ENCODE measurements around the gene AHNAK2. TPM values are rescaled to one million over a fixed set of nuclear protein-coding genes. Genes with fewer than 3 reads are reported as not detected.

Gene AHNAK2
- 20.0 TPM for total RNA-seq

GRCh38 chr14:104977681-104978653 lies at the start of gene AHNAK2:
AHNAK2 (minus strand) TSS chr14:104978374; CDS start chr14:104978237, 137 bp downstream.

GRCh38 chr14:105020815-105021655 lies 42.9 kb upstream of the AHNAK2 start, which contains the start of gene CDCA4:
CDCA4 (minus strand) TSS chr14:105021083; CDS start chr14:105011929, 9,154 bp downstream.

GRCh38 chr14:104985675-104986486 lies 7.7 kb upstream of the AHNAK2 start, which contains the start of gene CLBA1:
CLBA1 (plus strand) TSS chr14:104985788; CDS start chr14:104986432, 644 bp downstream.

GRCh38 chr14:104924421-104925213 lies 53.6 kb downstream of the AHNAK2 start, which contains the start of gene PLD4:
PLD4 (plus strand) TSS chr14:104924879; CDS start chr14:104927141, 2,262 bp downstream.

Other genes with a start within 250 kb of the AHNAK2 start
- gene SIVA1, start 225.2 kb downstream of the AHNAK2 start, total RNA-seq: 125 TPM
- gene AKT1, start 182.6 kb downstream of the AHNAK2 start, total RNA-seq: 122 TPM
- gene ZBTB42, start 177.3 kb downstream of the AHNAK2 start, total RNA-seq: 5.4 TPM
- 16.4 TPM for gene CEP170B, start 113.1 kb downstream of the AHNAK2 start, total RNA-seq
- 3.1 TPM for gene PLD4, start 53.5 kb downstream of the AHNAK2 start, total RNA-seq
- gene CLBA1, start 7.4 kb upstream of the AHNAK2 start, total RNA-seq: 9.3 TPM
- gene CDCA4, start 42.7 kb upstream of the AHNAK2 start, total RNA-seq: 22.8 TPM
- gene GPR132, start 87.1 kb upstream of the AHNAK2 start, total RNA-seq: 0.66 TPM
- gene JAG2, start 190.4 kb upstream of the AHNAK2 start, total RNA-seq: 22.8 TPM
- gene NUDT14, start 202.9 kb upstream of the AHNAK2 start, total RNA-seq: 26.2 TPM